ENCODE results near the gene MAD1L1.

MAD1L1 gene

DNA sequence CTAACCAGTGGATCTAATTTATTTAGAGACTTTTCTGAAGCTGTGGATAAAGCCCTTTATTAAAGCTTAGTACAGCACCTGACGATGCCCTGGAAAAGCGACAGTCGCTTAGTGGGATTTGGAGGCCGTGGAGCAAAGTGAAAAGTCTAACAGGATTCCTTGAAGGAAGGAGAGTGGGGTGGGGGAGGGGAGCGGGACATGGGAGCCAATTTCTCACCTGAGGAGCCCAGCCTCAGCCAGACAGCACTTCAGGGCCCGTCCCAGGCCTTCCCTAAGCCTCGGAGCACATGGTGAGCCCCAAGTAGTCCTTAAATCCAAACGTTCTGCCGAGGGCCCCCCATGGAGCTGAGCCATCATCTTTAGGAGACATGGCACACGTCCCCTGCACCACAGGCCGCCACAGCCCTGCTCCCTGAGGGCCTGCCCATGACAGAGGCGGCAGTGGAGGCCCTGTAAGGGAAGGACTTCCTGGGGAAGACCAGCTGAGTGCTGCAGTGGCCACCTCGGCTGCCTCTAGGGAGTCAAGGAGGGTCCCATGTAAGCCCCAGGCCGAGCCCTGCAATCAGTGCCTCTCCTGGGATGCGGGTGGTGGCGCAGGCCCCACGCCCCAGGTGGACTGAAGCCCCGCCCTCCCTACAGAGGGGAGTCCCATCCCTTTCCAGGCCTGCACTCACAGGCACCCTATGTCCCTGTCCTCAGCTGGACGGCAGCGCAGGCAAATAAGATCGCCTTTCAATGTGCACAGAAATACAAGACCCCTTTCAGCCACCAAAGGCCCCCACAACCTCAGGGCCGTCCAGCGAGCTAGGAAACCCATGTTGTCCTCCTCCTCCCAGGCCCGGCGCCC, 187.0 kb downstream of the MAD1L1 start:
- H3K27ac ChIP-seq (ENCODE audit: low read length): no peak overlapping the region
- H3K4me3 ChIP-seq (ENCODE audit: low read length in 2 of 2): no peak overlapping the region
- no peak overlapping the region for H3K9ac ChIP-seq (ENCODE audit: low read length in 2 of 2)
- no peaks in the 10 kb centered on the region for H3K36me3 ChIP-seq (ENCODE audit: control insufficient read depth in 2 of 2, insufficient read depth in 2 of 2, low read length in 2 of 2)
- no peaks in the 10 kb centered on the region for H3K9me3 ChIP-seq (ENCODE audit: control insufficient read depth in 2 of 2, low read length in 2 of 2)
- H3K4me1 ChIP-seq (ENCODE audit: control insufficient read depth, insufficient read depth, low read length): no peaks in the 10 kb centered on the region
- H3K27me3 ChIP-seq (ENCODE audit: control insufficient read depth in 1 of 2, insufficient read depth in 2 of 2, low read length in 2 of 2): no peaks in the 10 kb centered on the region

- Histone ChIP-seq H3K4me3 (ENCODE audit: low read length in 2 of 2) (no peak overlapping the region), H3K27ac (ENCODE audit: low read length) (no peak overlapping the region), H3K9me3 (ENCODE audit: control insufficient read depth in 2 of 2, low read length in 2 of 2) (no peaks in the 10 kb centered on the region), H3K4me1 (ENCODE audit: control insufficient read depth, insufficient read depth, low read length) (no peaks in the 10 kb centered on the region), H3K27me3 (ENCODE audit: control insufficient read depth in 1 of 2, insufficient read depth in 2 of 2, low read length in 2 of 2) (no peaks in the 10 kb centered on the region), H3K36me3 (ENCODE audit: control insufficient read depth in 2 of 2, insufficient read depth in 2 of 2, low read length in 2 of 2) (no peaks in the 10 kb centered on the region), H3K9ac (ENCODE audit: low read length in 2 of 2) (no peak overlapping the region)
Measured at GRCh38 chr7:2044883-2045471, 187.8 kb downstream of the MAD1L1 start.

DNA sequence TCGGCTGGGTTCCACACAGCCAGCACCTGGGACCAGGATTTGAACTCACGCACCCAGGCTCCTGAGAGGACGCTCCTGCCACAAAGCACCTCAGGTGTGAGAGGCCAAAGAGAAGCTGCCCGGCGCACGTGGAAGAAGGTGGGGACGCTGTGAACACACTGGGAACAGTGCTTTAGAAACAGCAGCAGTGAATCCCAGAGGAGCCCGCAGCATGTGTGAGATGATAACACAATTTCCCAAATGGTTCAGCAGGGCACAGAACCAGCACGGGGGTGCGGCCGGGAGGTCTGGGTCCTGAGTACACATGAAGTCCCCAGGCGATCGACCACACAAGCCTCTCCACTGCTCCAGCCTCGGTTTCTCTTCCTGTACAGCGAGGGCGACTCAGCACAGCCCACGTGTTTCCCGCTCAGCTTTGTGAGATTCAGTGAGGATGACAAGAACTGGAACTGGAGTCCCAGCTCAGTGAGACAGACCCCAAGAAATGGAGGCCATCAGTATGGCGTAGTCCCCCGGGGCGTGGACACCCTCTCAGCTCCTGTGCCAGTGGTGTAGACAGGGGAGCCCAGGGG, 188.3 kb downstream of the MAD1L1 start:
- no peak overlapping the region for H3K9ac ChIP-seq (ENCODE audit: low read length in 2 of 2)
- H3K27me3 ChIP-seq (ENCODE audit: control insufficient read depth in 1 of 2, insufficient read depth in 2 of 2, low read length in 2 of 2): no peaks in the 10 kb centered on the region
- H3K27ac ChIP-seq (ENCODE audit: low read length): no peak overlapping the region
- H3K4me1 ChIP-seq (ENCODE audit: control insufficient read depth, insufficient read depth, low read length): no peaks in the 10 kb centered on the region
- H3K36me3 ChIP-seq (ENCODE audit: control insufficient read depth in 2 of 2, insufficient read depth in 2 of 2, low read length in 2 of 2): no peaks in the 10 kb centered on the region
- H3K4me3 ChIP-seq (ENCODE audit: low read length in 2 of 2): no peak overlapping the region
- no peaks in the 10 kb centered on the region for H3K9me3 ChIP-seq (ENCODE audit: control insufficient read depth in 2 of 2, low read length in 2 of 2)

DNA sequence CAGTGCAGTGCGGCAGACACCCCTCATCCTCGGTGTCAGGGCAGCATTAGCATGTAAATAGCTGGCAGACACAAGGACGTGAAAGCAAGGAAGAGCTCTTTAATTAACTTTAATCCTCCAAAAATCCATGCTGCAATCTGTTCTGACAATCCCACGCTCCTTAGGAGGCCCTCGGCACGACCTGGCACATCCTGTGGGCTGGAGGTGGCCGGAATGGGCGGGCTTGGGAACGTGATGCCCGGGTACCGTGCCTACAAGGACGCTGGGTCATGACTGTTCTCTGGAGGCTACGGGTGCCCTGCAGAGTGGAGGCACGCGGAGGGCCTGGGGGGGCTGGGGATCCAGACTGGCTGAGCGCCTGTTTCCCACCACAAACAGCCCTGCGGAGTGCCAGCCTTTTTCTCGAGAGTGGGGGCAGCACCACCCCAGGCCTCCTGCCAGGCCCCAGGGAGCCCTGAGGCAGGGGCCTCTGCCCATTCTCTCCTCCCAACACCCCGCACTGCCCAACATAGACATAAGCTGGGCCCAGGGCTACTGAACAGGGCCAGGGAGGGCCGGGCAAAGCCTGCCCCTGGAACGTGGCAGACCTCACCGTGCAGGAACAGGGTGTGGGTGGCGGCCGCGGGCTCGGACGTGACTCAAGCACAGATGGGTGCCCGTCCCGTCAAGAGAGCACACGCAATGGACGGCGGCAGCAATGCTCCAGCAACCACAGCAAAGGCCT, 189.3 kb downstream of the MAD1L1 start:
- Histone ChIP-seq H3K9me3 (ENCODE audit: control insufficient read depth in 2 of 2, low read length in 2 of 2) (no peaks in the 10 kb centered on the region), H3K9ac (ENCODE audit: low read length in 2 of 2) (no peak overlapping the region), H3K27ac (ENCODE audit: low read length) (no peak overlapping the region), H3K4me1 (ENCODE audit: control insufficient read depth, insufficient read depth, low read length) (no peaks in the 10 kb centered on the region), H3K27me3 (ENCODE audit: control insufficient read depth in 1 of 2, insufficient read depth in 2 of 2, low read length in 2 of 2) (no peaks in the 10 kb centered on the region), H3K36me3 (ENCODE audit: control insufficient read depth in 2 of 2, insufficient read depth in 2 of 2, low read length in 2 of 2) (no peaks in the 10 kb centered on the region), H3K4me3 (ENCODE audit: low read length in 2 of 2) (no peak overlapping the region)

DNA sequence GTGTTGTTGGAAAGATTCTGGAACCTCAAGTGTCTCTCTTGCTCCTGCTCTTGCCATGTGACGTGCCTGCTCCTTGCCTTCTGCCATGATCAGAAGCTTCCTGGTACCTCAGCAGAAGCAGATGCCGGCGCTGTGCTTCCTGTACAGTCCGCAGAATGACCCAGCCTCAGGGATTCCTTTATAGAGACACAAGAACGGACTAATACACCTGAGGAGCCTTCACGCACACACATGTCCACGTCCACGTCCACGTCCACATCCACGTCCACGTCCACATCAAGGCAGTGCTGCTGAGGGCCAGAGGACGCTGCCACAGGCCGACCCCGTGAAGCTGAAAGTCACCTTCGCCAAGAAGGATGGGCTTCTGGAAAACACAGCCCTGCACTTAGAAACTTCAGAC, 190.1 kb downstream of the MAD1L1 start:
- Histone ChIP-seq H3K9me3 (ENCODE audit: control insufficient read depth in 2 of 2, low read length in 2 of 2) (no peaks in the 10 kb centered on the region), H3K36me3 (ENCODE audit: control insufficient read depth in 2 of 2, insufficient read depth in 2 of 2, low read length in 2 of 2) (no peaks in the 10 kb centered on the region), H3K4me3 (ENCODE audit: low read length in 2 of 2) (no peak overlapping the region), H3K4me1 (ENCODE audit: control insufficient read depth, insufficient read depth, low read length) (no peaks in the 10 kb centered on the region), H3K27me3 (ENCODE audit: control insufficient read depth in 1 of 2, insufficient read depth in 2 of 2, low read length in 2 of 2) (no peaks in the 10 kb centered on the region), H3K9ac (ENCODE audit: low read length in 2 of 2) (no peak overlapping the region), H3K27ac (ENCODE audit: low read length) (no peak overlapping the region)

DNA sequence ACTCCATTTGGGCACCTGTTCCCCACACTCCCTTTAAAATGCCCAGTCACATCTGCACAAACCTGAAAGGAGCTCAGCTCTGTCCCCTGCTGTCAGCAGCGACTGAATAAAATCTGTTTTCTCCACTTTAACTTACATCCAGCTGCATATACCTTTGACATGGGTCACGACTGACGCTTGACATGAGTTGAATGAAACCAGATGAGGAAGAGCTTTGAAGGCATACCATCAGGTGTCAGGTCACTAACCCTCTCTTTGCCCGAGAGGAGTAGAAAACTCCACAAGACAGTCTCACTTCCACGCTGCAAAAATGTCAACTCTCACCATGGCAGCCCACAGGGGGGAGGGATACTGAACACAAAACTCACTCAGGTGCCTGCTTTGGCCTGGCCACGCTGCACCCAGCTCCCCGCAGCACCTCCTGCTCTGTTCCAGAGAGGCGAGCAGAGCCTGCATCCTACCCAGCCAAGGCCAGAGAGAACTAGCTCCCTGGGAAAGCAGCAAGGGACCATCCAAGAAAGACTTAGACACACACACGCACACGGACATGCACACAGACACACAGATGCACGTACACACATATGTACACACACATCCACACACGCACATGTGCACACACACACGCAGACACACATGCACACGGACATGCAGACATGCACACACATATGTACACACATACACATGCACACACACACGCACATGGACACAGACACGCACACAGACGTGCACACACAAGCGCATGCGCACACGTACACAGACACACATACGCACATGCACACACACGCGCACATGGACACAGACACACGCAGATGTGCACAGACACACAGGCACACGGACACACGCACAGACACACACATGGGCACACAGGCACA, 191.0 kb downstream of the MAD1L1 start:
- no peaks in the 10 kb centered on the region for H3K36me3 ChIP-seq (ENCODE audit: control insufficient read depth in 2 of 2, insufficient read depth in 2 of 2, low read length in 2 of 2)
- no peak overlapping the region for H3K4me3 ChIP-seq (ENCODE audit: low read length in 2 of 2)
- H3K9me3 ChIP-seq (ENCODE audit: control insufficient read depth in 2 of 2, low read length in 2 of 2): no peaks in the 10 kb centered on the region
- H3K9ac ChIP-seq (ENCODE audit: low read length in 2 of 2): no peak overlapping the region
- H3K27me3 ChIP-seq (ENCODE audit: control insufficient read depth in 1 of 2, insufficient read depth in 2 of 2, low read length in 2 of 2): no peaks in the 10 kb centered on the region
- H3K4me1 ChIP-seq (ENCODE audit: control insufficient read depth, insufficient read depth, low read length): peaks cover 3% of the 10 kb centered on the region
- no peak overlapping the region for H3K27ac ChIP-seq (ENCODE audit: low read length)

DNA sequence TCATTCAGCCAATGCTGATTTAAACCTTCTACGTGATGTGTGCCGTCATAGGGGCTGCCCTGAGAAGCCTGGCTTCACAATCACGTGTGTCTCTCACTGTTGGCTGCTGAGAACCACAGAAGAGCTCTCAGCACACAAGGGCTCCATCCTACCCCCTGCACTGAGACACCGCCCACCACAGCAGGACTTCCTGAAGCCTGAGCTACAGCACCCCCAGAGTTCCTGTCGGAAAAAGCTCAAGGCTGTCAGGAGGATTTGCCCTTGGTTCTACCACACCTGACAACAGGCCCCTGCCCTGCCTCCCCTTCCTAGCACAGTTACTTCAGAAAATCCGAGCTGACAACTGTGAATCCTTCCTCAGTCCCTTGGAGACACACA, 191.9 kb downstream of the MAD1L1 start:
- Histone ChIP-seq H3K36me3 (ENCODE audit: control insufficient read depth in 2 of 2, insufficient read depth in 2 of 2, low read length in 2 of 2) (no peaks in the 10 kb centered on the region), H3K27ac (ENCODE audit: low read length) (no peak overlapping the region), H3K9me3 (ENCODE audit: control insufficient read depth in 2 of 2, low read length in 2 of 2) (no peaks in the 10 kb centered on the region), H3K27me3 (ENCODE audit: control insufficient read depth in 1 of 2, insufficient read depth in 2 of 2, low read length in 2 of 2) (no peaks in the 10 kb centered on the region), H3K9ac (ENCODE audit: low read length in 2 of 2) (no peak overlapping the region), H3K4me1 (ENCODE audit: control insufficient read depth, insufficient read depth, low read length) (peaks cover 3% of the 10 kb centered on the region), H3K4me3 (ENCODE audit: low read length in 2 of 2) (no peak overlapping the region)

DNA sequence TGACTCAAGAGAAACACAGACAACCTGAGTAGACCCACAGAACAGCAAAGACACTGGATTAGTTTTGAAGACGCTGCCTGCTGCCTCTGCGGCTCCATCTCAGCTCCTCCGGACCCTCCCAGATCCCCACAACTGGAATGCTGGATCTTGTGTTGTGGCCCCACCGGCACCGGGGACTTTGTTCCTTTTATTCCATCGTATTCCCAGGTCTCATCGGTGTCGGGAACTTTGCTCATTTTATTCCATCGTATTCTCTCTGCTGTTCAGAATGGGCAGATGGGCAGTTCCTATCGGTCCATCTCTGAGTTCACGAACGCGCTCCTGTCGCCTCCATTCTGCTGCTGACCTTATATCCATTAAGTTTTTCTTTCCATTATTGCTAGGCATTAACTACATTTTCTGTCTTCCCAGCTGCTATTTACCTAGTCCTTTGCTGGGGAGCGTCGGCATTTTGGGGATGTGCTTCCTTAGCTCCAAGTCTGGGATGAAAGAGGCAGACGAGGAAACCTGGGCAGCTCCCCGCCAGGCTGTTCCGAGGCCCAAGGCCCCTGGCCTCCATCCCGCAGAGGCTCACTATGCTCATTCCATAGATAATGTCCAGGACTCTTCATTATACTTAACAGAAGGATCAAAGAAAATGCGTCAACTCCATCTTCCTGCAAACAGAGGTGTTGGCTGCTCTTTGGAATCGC, 192.4 kb downstream of the MAD1L1 start:
- no peaks in the 10 kb centered on the region for H3K9me3 ChIP-seq (ENCODE audit: control insufficient read depth in 2 of 2, low read length in 2 of 2)
- H3K27me3 ChIP-seq (ENCODE audit: control insufficient read depth in 1 of 2, insufficient read depth in 2 of 2, low read length in 2 of 2): no peaks in the 10 kb centered on the region
- H3K27ac ChIP-seq (ENCODE audit: low read length): no peak overlapping the region
- H3K36me3 ChIP-seq (ENCODE audit: control insufficient read depth in 2 of 2, insufficient read depth in 2 of 2, low read length in 2 of 2): no peaks in the 10 kb centered on the region
- peaks cover 3% of the 10 kb centered on the region for H3K4me1 ChIP-seq (ENCODE audit: control insufficient read depth, insufficient read depth, low read length)
- H3K4me3 ChIP-seq (ENCODE audit: low read length in 2 of 2): no peak overlapping the region
- H3K9ac ChIP-seq (ENCODE audit: low read length in 2 of 2): no peak overlapping the region

DNA sequence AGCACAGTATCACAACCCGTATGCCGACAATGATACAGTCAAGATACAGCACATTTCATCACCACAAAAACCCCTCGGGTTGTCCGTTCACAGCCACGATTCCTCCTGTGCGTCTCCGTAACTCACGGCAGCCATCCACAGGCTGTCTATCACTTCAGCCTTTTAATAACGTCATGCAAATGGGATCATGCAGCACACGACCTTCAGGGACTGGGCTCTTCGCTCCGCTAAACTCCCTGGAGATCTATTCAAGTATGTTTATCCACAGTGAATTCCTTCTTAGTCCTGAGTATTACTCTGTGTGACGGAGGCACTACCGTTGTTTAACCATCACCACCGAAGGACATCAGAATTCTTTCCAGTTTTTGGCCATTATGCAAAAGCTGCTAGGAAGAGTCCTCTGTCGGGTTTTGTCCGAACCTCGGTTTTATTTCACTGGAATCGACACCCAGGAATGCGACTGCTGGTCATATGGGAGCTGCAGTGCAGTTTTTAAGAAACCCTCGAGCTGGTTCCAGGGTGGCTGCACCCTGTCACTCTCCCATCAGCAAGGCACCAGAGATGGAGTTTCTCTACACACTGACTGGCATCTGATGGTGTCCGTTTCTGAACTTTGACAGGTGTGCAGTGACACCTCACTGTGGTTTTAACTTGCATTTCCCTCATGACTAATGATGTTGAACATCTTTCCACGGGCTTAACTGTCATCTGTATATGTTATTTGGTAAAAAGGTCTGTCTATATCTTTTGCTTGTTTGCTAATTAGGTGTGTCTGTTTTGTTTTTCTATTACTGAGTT, 193.6 kb downstream of the MAD1L1 start:
- Histone ChIP-seq H3K4me3 (ENCODE audit: low read length in 2 of 2) (no peak overlapping the region), H3K27me3 (ENCODE audit: control insufficient read depth in 1 of 2, insufficient read depth in 2 of 2, low read length in 2 of 2) (no peaks in the 10 kb centered on the region), H3K36me3 (ENCODE audit: control insufficient read depth in 2 of 2, insufficient read depth in 2 of 2, low read length in 2 of 2) (no peaks in the 10 kb centered on the region), H3K27ac (ENCODE audit: low read length) (no peak overlapping the region), H3K9ac (ENCODE audit: low read length in 2 of 2) (no peak overlapping the region), H3K4me1 (ENCODE audit: control insufficient read depth, insufficient read depth, low read length) (peaks cover 3% of the 10 kb centered on the region), H3K9me3 (ENCODE audit: control insufficient read depth in 2 of 2, low read length in 2 of 2) (no peaks in the 10 kb centered on the region)
